Heart left ventricle (tissue), 13 donors: ENCODE data around the gene MYOCD.

ENCODE experiments used
- POLR2A ChIP-seq, 2 donors: fragments of 450-650 bp; IDR thresholded peaks; one replicate each; pipeline ENCODE4 v1.6.1; 2017; ENCODE audit warnings: antibody characterized with exemption in 2 of 2, mild to moderate bottlenecking in 2 of 2, moderate library complexity in 2 of 2
- TF ChIP-seq, protein P1 (sequence below), 12 donors: fragments of 200-600 bp; sonication (generic) in 4 of 12; IDR thresholded peaks; one replicate each; pipeline versions ENCODE4 v1.5.0 to v1.8.0; 2018 to 2022; ENCODE audit warnings: antibody characterized with exemption in 12 of 12, mild to moderate bottlenecking in 5 of 12
- donor health status: ischemic (EF 13 %, LVEDD 7.1; RV severe dilation, severe dysfunction).
- donor health status: DM: no; HTN: yes; CAD: no.
- donor health status: DM: no; HTN: no; CAD: no.
- donor health status: ischemic (EF 25% LVEDD 6.9; RV normal size, moderate dysfunction).
- donor health status: ischemic (EF 25% LVEDD 5.7; RV mildly dilated, moderate dysfunction).
- donor health status: ischemic (EF 35%, LVEDD 5.7; RV mildly dilated, moderate dysfunction).
- donor health status: nonischemic (EF 11% LVEDD 7.7; RV severe dilation, severe dysfunction).
- donor health status: DM: yes; HTN: yes; CAD: no.
- donor health status: PGD.
- donor health status: ischemic (EF 29% LVEDD 5.4; RV normal size, mild dysfunction).
- donor health status: nonischemic (EF 23%, LVEDD 6.1; RV moderate dilation, normal function).

DNA sequence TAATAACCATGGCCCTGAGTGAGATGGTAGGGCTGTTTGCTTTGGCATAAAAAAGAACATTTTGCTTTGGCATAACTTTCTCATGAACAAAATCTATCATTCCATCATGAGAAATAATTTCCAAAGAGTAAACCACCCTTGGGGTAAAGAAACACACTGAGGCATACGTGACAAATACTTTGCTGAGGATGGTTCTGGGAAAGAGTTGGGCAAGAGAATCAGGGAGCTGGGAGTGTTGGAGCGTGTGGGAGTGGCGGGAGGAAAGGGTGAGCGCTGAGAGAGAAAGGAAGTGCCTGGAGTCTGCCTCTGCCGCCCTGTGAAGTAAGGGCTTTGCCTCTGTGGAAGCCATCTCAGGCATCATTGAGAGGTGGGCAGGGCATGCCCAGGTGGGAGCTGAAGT, 63.4 kb downstream of the MYOCD start:
- no peak for TF ChIP-seq POLR2A (IDR thresholded peaks at IDR 0.05)
- TF ChIP-seq, protein P1, sequence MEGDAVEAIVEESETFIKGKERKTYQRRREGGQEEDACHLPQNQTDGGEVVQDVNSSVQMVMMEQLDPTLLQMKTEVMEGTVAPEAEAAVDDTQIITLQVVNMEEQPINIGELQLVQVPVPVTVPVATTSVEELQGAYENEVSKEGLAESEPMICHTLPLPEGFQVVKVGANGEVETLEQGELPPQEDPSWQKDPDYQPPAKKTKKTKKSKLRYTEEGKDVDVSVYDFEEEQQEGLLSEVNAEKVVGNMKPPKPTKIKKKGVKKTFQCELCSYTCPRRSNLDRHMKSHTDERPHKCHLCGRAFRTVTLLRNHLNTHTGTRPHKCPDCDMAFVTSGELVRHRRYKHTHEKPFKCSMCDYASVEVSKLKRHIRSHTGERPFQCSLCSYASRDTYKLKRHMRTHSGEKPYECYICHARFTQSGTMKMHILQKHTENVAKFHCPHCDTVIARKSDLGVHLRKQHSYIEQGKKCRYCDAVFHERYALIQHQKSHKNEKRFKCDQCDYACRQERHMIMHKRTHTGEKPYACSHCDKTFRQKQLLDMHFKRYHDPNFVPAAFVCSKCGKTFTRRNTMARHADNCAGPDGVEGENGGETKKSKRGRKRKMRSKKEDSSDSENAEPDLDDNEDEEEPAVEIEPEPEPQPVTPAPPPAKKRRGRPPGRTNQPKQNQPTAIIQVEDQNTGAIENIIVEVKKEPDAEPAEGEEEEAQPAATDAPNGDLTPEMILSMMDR (IDR thresholded peaks at IDR 0.05) = no peak
